ENCODE data around the gene ZNF605.

DNA sequence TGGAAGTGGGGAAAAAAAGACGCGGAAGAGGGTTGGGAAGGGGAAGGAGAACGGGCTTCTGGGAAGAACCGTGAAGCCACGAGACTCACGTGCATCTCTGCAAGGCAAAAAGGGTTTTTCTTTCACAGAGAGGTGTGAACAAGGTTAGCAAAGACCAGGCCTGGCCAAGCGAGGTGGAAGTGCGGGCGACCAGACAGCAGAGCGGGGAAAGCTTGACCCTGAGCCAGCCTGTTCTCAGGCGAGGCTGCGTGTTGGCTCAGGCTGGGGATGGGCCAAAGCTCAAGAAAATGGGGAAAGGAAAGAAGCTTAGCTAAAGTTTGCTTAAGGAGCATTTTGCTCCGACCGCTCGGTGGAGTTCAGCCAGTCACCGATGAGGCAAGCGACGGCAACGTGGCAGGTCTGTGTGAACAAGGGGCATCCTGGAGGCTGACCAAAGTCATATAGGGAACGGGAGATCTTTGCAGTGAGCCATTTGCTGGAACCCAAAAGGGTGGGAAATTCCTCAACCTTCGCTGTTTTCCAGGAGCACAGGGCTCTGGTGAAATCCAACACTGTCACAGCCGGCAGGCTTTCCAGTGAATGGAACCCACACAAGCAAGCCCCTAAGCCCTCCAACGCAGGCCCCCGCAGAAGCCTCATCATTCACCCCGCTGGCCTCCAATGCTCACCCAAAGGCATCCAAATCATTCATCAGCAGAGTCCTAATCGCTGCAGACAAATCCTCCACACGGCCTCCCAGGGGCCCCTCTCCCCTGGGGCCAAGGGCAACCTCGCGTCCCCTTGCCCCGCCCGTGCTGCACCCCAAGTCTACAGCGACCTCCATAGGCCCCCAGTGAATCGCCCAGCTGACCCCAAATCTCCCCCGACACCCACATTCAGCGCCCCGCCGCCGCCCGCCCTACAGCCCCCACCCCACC lies 754 bp downstream of the ZNF605 start:
- TF ChIP-seq CTCF (IDR thresholded peaks at IDR 0.05): no peak
- TF ChIP-seq POLR2A (IDR thresholded peaks at IDR 0.05): no peak

All from breast epithelium (tissue), 3 donors.